ENCODE results near the gene ZNF174. TPM values are rescaled to one million over a fixed set of nuclear protein-coding genes. Genes with fewer than 3 reads are reported as not detected.

Gene ZNF174
- total and polyA plus RNA-seq, 2 donors: 7.0 to 9.0 TPM

DNA sequence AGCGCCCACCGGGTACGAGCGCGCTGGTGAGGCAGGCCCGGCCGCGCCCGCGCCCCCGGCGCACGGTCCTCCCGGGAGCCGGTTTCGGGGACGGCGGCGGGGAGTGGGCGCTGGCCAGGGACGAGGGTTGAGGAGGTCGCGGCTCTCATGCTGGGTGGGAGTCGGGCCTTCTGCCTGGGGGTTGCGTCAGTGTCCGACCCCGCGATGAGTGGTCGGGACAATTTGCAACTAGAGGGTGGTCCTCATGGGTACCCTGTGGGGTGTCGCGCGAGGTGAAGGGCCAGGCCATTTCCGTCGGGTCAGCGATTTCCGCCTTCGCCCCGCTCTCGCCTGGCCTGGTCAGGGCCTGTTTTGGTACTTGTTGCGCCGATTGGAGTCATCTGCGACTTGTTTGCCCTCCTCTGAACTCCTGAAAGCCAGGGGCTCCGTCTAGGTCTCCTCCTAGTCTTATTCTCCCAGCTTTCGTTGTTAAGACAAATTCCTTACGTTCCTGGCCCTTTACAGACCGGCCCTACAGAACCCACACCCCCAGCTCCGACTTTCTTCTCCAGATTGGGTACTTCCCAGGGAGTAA lies 57.4 kb downstream of the ZNF174 start:
- 2% methylated on average over 47 of the region's 47 CpGs for WGBS

DNA sequence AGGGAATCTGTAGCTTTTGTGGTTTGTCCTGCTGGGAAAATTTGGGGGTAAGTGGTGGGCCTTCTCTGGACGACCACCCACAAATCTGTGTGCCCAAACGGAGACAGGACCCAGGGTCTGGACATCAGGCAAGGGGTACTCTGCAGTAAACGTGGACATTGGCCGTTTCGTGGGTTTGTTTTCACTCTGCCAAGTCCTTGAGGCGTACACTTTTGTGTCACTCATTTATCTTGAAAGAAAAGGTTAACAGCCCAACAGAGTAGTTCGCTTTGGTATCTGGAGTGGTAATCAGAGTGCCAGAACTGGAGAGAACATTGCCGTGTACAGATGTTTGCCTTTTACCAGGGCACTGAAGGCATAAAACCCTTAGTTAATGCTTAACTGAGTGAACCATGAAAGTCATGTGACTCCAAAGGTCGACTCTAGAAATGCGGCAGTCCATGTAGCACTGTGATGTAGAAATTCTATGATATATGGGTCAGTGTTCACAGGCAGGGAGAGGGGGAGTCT lies 57.9 kb downstream of the ZNF174 start:
- H3K9me3 ChIP-seq (ENCODE audit: control insufficient read depth in 2 of 2, insufficient read depth in 1 of 2, low read length in 1 of 2): peaks cover 0 to 3% of the 10 kb centered on the region in 2 donors
- H3K36me3 ChIP-seq (ENCODE audit: control insufficient read depth in 2 of 2, insufficient read depth in 2 of 2, low read length in 1 of 2): no peaks in the 10 kb centered on the region
- peaks cover 26 to 39% of the 10 kb centered on the region in 2 donors for H3K4me1 ChIP-seq (ENCODE audit: control insufficient read depth in 2 of 2, insufficient read depth in 2 of 2, low read length in 2 of 2)
- DNase-seq (ENCODE audit: low read depth in 6 of 9, low spot score in 9 of 9): peak in 2 of 9 donors; percentile 13 to 44
- WGBS: 32% methylated on average over 10 of the region's 10 CpGs
- H3K27me3 ChIP-seq (ENCODE audit: control insufficient read depth in 2 of 2, insufficient read depth in 1 of 2, low read length in 1 of 2): no peaks in the 10 kb centered on the region
- peak overlapping the region; percentile 13 to 95 for H3K27ac ChIP-seq (ENCODE audit: low read depth in 1 of 2, low read length in 1 of 2)
- peak overlapping the region; percentile 66 to 98 for H3K4me3 ChIP-seq (ENCODE audit: low read length in 2 of 2)

More for the DNA sequence above, 57.4 kb downstream of the ZNF174 start:
- peaks cover 0 to 3% of the 10 kb centered on the region in 2 donors for H3K9me3 ChIP-seq (ENCODE audit: control insufficient read depth in 2 of 2, insufficient read depth in 1 of 2, low read length in 1 of 2)
- peak overlapping the region; percentile 66 to 98 for H3K4me3 ChIP-seq (ENCODE audit: low read length in 2 of 2)
- H3K27me3 ChIP-seq (ENCODE audit: control insufficient read depth in 2 of 2, insufficient read depth in 1 of 2, low read length in 1 of 2): no peaks in the 10 kb centered on the region
- peak overlapping the region; percentile 13 to 95 for H3K27ac ChIP-seq (ENCODE audit: low read depth in 1 of 2, low read length in 1 of 2)
- peaks cover 26 to 39% of the 10 kb centered on the region in 2 donors for H3K4me1 ChIP-seq (ENCODE audit: control insufficient read depth in 2 of 2, insufficient read depth in 2 of 2, low read length in 2 of 2)
- DNase-seq (ENCODE audit: low read depth in 6 of 9, low spot score in 9 of 9): peak in 1 of 9 donors; percentile 30
- H3K36me3 ChIP-seq (ENCODE audit: control insufficient read depth in 2 of 2, insufficient read depth in 2 of 2, low read length in 1 of 2): no peaks in the 10 kb centered on the region

Other genes with a start within 250 kb of the ZNF174 start
- not detected for gene OR1F1, start 213.0 kb upstream of the ZNF174 start, total RNA-seq
- gene OR1F1, start 213.0 kb upstream of the ZNF174 start, polyA plus RNA-seq: 0.02 TPM
- gene ZNF200, start 166.1 kb upstream of the ZNF174 start, total RNA-seq: 8.6 TPM
- gene ZNF200, start 166.1 kb upstream of the ZNF174 start, polyA plus RNA-seq: 10.0 TPM
- 0.52 TPM for gene MEFV, start 144.6 kb upstream of the ZNF174 start, total RNA-seq
- 0.80 TPM for gene MEFV, start 144.6 kb upstream of the ZNF174 start, polyA plus RNA-seq
- 30.2 TPM for gene ZNF263, start 117.7 kb upstream of the ZNF174 start, total RNA-seq
- 26.3 TPM for gene ZNF263, start 117.7 kb upstream of the ZNF174 start, polyA plus RNA-seq
- gene TIGD7, start 95.8 kb upstream of the ZNF174 start, total RNA-seq: 6.4 TPM
- gene TIGD7, start 95.8 kb upstream of the ZNF174 start, polyA plus RNA-seq: 9.8 TPM
- 25.9 TPM for gene ZNF75A, start 95.7 kb upstream of the ZNF174 start, total RNA-seq
- 44.7 TPM for gene ZNF75A, start 95.7 kb upstream of the ZNF174 start, polyA plus RNA-seq
- 0.14 TPM for gene OR2C1, start 45.3 kb upstream of the ZNF174 start, total RNA-seq
- gene OR2C1, start 45.3 kb upstream of the ZNF174 start, polyA plus RNA-seq: 0.21 TPM
- gene ZSCAN32, start 211 bp upstream of the ZNF174 start, total RNA-seq: 19.7 TPM
- 16.3 TPM for gene ZSCAN32, start 211 bp upstream of the ZNF174 start, polyA plus RNA-seq
- 2.5 TPM for gene ZNF597, start 42.3 kb downstream of the ZNF174 start, total RNA-seq
- 2.3 TPM for gene ZNF597, start 42.3 kb downstream of the ZNF174 start, polyA plus RNA-seq
- 8.6 TPM for gene NAA60, start 42.5 kb downstream of the ZNF174 start, total RNA-seq
- 36.0 TPM for gene NAA60, start 42.5 kb downstream of the ZNF174 start, polyA plus RNA-seq
- not detected for gene C16orf90, start 94.3 kb downstream of the ZNF174 start, total RNA-seq
- gene C16orf90, start 94.3 kb downstream of the ZNF174 start, polyA plus RNA-seq: not detected
- gene CLUAP1, start 99.8 kb downstream of the ZNF174 start, total RNA-seq: 18.4 TPM
- 17.8 TPM for gene CLUAP1, start 99.8 kb downstream of the ZNF174 start, polyA plus RNA-seq
- 18.8 TPM for gene NLRC3, start 176.2 kb downstream of the ZNF174 start, total RNA-seq
- gene NLRC3, start 176.2 kb downstream of the ZNF174 start, polyA plus RNA-seq: 11.9 TPM
- gene SLX4, start 210.4 kb downstream of the ZNF174 start, total RNA-seq: 2.0 TPM
- gene SLX4, start 210.4 kb downstream of the ZNF174 start, polyA plus RNA-seq: 2.9 TPM

Data from thymus (tissue), 11 donors.